ENCODE results near the gene EME2. TPM values are rescaled to one million over a fixed set of nuclear protein-coding genes. Genes with fewer than 3 reads are reported as not detected.
"Not testable (repeated sequence)": the region's sequence is repeated elsewhere in the genome, so short reads cannot be mapped to it uniquely, and the experiment has no call there.

The EME2 gene
- total and polyA plus RNA-seq, 2 donors = 6.3 to 8.1 TPM

GRCh38 chr16:1791256-1791942 lies 18.8 kb downstream of the EME2 start:
- no peak for DNase-seq (ENCODE audit: extremely low spot score)
- H3K27ac ChIP-seq (ENCODE audit: low read depth) = no peak overlapping the region
- WGBS = 93% methylated on average over 53 of the region's 53 CpGs
- no peak overlapping the region for H3K4me3 ChIP-seq (ENCODE audit: low read depth, low read length)
- no peaks in the 10 kb centered on the region for H3K4me1 ChIP-seq (ENCODE audit: insufficient read depth)
- H3K36me3 ChIP-seq (ENCODE audit: insufficient read depth) = peaks cover 2% of the 10 kb centered on the region

DNA sequence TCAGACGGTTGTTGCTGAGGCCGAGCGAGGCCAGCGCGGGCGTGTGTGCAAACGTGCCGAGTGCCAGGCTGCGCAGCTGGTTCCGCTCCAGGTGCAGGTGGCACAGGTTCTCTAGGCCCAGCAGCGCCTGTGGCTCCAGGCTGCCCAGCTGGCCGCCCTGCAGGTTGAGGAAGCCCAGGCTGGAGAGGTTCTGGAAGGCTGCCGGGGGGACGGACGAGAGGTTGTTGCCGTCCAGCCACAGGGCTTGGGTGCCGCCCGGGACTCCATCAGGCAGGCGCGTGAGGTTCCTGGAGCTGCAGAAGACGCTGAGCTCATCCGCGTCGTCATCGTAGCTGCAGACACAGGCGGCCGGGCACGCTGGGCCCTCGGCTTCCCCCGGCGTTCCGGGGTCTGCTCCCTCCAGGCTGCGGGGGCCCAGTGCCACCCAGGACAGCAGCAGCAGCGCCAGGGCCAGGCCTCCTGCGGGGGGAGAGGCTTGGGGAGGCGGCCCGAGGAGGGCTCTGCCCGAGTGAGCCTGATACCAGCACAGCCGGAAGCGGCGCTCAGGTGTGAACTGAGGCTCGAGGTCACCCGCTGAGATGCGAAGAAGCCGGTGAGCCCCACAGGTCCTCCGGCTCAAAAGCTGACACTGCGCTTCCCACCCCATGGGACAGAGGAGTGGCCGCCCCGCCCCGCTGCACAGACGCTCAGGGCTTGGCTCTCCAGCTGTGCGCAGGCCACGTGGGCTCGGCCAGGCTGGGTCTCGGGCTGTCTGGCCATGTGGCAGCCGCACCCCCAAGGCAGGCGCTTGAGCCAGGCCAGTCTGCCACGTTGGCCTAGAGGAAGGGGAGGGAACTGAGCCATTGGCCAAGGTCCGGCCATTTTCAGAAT lies 19.6 kb downstream of the EME2 start:
- peaks cover 2% of the 10 kb centered on the region for H3K36me3 ChIP-seq (ENCODE audit: insufficient read depth)
- H3K27ac ChIP-seq (ENCODE audit: low read depth) = no peak overlapping the region
- H3K4me3 ChIP-seq (ENCODE audit: low read depth, low read length) = no peak overlapping the region
- H3K4me1 ChIP-seq (ENCODE audit: insufficient read depth) = no peaks in the 10 kb centered on the region
- DNase-seq (ENCODE audit: extremely low spot score) = no peak
- 87% methylated on average over 59 of the region's 59 CpGs for WGBS

DNA sequence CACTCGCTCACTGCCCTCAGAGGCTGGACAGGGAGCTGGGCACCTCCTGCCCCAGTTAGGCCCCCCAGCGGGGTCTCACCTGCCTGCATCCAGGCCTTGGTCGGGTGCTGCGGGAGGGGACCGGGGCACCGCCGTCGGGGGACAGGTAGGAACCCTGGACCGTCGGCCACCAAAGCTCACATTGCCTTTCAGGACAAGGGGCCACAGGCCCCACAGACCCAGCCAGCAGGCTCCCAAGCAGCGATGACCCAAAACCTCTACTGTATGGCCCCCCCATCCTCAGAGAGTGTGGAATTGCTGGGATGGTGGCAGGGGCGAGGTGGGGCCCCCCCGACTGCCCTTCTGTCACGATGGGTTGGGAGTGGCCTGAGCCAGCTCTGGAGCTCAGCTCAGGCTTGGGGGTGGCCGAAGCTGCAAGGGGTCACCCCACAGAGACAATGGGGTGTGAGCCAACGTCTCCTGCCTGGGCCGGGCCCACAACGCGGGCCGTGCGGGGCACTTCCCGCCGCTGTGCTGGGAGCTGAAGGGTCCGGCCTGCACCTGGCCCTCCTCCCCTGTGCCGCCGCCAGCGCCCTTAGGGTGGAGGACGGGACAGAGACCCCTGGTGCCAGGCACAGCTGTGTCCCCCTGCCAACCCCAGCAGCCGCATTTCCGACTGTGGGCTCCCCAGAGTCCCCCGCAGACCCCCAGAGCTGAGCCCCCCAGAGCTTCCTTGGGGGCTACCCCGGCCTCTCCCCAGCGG lies 20.4 kb downstream of the EME2 start:
- Histone ChIP-seq H3K4me1 (ENCODE audit: insufficient read depth) (no peaks in the 10 kb centered on the region), H3K27ac (ENCODE audit: low read depth) (no peak overlapping the region), H3K36me3 (ENCODE audit: insufficient read depth) (peaks cover 2% of the 10 kb centered on the region), H3K4me3 (ENCODE audit: low read depth, low read length) (no peak overlapping the region)
- WGBS = 86% methylated on average over 33 of the region's 33 CpGs
- DNase-seq (ENCODE audit: extremely low spot score) = no peak

GRCh38 chr16:1793578-1794220 lies 21.1 kb downstream of the EME2 start, which contains the start of gene IGFALS:
Gene IGFALS (minus strand): TSS chr16:1793705. CDS start chr16:1793652, 53 bp downstream.
- 56% methylated on average over 28 of the region's 28 CpGs for WGBS
- no peak for DNase-seq (ENCODE audit: extremely low spot score)
- Histone ChIP-seq H3K36me3 (ENCODE audit: insufficient read depth) (peaks cover 2% of the 10 kb centered on the region), H3K4me3 (ENCODE audit: low read depth, low read length) (no peak within 1 kb of the TSS), H3K4me1 (ENCODE audit: insufficient read depth) (no peaks in the 10 kb centered on the region), H3K27ac (ENCODE audit: low read depth) (no peak within 1 kb of the TSS)

- Histone ChIP-seq H3K27ac (ENCODE audit: low read depth) (no peak overlapping the region), H3K4me1 (ENCODE audit: insufficient read depth) (no peaks in the 10 kb centered on the region), H3K4me3 (ENCODE audit: low read depth, low read length) (no peak overlapping the region), H3K36me3 (ENCODE audit: insufficient read depth) (peaks cover 2% of the 10 kb centered on the region)
- WGBS = 63% methylated on average over 18 of the region's 18 CpGs
- no peak for DNase-seq (ENCODE audit: extremely low spot score)
Measured at GRCh38 chr16:1794221-1794871, 21.7 kb downstream of the EME2 start.

- 81% methylated on average over 32 of the region's 32 CpGs for WGBS
- no peak for DNase-seq (ENCODE audit: extremely low spot score)
- H3K4me3 ChIP-seq (ENCODE audit: low read depth, low read length) = no peak overlapping the region
- peaks cover 2% of the 10 kb centered on the region for H3K36me3 ChIP-seq (ENCODE audit: insufficient read depth)
- no peak overlapping the region for H3K27ac ChIP-seq (ENCODE audit: low read depth)
- no peaks in the 10 kb centered on the region for H3K4me1 ChIP-seq (ENCODE audit: insufficient read depth)
Measured at GRCh38 chr16:1794908-1795666, 22.5 kb downstream of the EME2 start.

DNA sequence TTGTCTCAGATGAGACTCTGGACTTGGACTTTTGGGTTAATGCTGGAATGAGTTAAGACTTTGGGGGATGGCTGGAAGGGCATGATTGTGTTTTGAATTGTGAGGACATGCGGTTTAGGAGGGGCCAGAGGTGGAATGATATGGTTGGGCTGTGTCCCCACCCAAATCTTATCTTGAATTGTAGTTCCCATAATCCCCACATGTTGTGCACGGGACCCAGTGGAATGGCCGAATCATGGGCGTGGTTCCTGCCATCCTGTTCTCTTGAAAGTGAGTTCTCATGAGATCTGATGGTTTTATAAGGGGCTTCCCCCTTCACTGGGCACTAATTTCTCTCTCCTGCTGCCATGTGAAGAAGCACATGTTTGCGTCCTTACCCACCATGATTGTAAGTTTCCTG lies 26.7 kb downstream of the EME2 start:
- H3K27ac ChIP-seq (ENCODE audit: low read depth); H3K4me1 ChIP-seq (ENCODE audit: insufficient read depth); H3K4me3 ChIP-seq (ENCODE audit: low read depth, low read length); DNase-seq (ENCODE audit: extremely low spot score); H3K36me3 ChIP-seq (ENCODE audit: insufficient read depth): not testable (repeated sequence)
- 81% methylated on average over 5 of the region's 5 CpGs for WGBS

DNA sequence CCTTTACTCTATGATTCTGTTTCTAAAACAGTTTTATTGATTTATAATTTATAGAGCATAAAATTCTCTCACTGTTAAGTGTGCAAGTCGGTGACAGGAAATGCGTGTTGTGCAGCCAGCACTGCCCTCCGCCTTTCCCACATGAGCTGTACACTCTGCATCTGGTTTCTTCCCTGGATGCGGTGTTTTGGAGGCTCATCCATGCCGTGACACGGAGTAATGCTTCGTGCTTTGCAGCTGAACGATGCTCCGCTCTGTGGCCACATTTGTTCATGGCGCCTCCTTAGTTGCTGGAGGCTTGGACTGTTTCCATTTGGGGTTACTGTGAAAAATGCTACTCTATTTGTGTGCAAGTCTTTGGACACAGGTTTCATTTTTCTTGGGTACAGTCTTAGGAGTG lies 28.1 kb downstream of the EME2 start:
- H3K36me3 ChIP-seq (ENCODE audit: insufficient read depth) = no peaks in the 10 kb centered on the region
- no peak for DNase-seq (ENCODE audit: extremely low spot score)
- H3K27ac ChIP-seq (ENCODE audit: low read depth) = no peak overlapping the region
- 64% methylated on average over 10 of the region's 10 CpGs for WGBS
- no peaks in the 10 kb centered on the region for H3K4me1 ChIP-seq (ENCODE audit: insufficient read depth)
- H3K4me3 ChIP-seq (ENCODE audit: low read depth, low read length) = no peak overlapping the region

GRCh38 chr16:1807626-1808025 lies 35.0 kb downstream of the EME2 start:
- H3K27ac ChIP-seq (ENCODE audit: low read depth) = no peak overlapping the region
- DNase-seq (ENCODE audit: extremely low spot score) = no peak
- H3K4me3 ChIP-seq (ENCODE audit: low read depth, low read length) = no peak overlapping the region
- H3K4me1 ChIP-seq (ENCODE audit: insufficient read depth) = no peaks in the 10 kb centered on the region
- no peaks in the 10 kb centered on the region for H3K36me3 ChIP-seq (ENCODE audit: insufficient read depth)
- WGBS = 87% methylated on average over 10 of the region's 10 CpGs

DNA sequence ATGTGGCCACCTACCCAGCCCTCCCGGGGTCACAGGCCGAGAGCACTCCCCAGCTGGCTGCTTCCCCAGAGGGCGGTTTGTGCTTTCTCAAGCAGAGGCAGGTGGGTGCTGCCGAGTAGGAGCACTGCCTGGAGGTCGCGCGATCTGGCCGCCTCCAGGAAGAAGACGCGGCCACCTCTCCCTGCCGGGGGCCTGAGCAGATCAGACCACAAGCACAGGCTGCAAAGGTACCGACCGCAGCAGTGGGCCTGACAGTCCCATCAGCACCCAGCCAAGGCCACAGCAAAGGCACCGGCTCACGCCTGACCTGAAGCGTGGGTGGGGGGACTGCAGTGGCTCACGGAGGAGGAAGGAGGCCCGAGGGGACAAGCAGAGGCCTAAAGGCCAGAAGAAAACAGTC lies 36.1 kb downstream of the EME2 start:
- WGBS = 80% methylated on average over 18 of the region's 18 CpGs
- no peaks in the 10 kb centered on the region for H3K4me1 ChIP-seq (ENCODE audit: insufficient read depth)
- DNase-seq (ENCODE audit: extremely low spot score) = no peak
- no peak overlapping the region for H3K4me3 ChIP-seq (ENCODE audit: low read depth, low read length)
- no peak overlapping the region for H3K27ac ChIP-seq (ENCODE audit: low read depth)
- no peaks in the 10 kb centered on the region for H3K36me3 ChIP-seq (ENCODE audit: insufficient read depth)

DNA sequence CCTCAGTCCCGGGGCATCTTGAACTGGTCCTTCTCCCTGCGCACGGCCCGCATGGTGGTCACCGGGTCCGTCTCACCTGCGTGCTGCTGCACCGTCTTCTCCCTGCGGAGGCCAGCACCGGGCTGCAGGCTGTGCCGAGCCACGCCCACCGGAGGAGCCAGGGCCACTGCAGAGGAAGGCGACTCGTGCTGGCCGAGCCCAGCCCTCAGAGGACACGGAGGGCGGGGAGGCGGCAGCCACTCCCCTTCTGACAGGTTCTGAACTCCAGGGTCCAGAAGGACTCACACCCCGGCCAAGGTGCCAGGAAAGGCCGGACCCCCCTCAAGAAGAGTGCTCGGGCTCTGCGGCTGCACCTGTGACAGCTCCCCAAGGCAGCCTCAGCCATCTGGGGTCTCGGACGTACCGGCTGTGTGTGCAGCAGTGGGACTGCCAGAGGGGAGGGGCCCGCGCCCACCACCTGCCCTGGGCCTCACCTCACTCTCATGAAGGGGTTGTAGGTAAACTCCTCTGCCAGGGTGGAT lies 36.7 kb downstream of the EME2 start:
- WGBS = 68% methylated on average over 28 of the region's 28 CpGs
- H3K4me1 ChIP-seq (ENCODE audit: insufficient read depth) = no peaks in the 10 kb centered on the region
- H3K4me3 ChIP-seq (ENCODE audit: low read depth, low read length) = no peak overlapping the region
- H3K27ac ChIP-seq (ENCODE audit: low read depth) = no peak overlapping the region
- DNase-seq (ENCODE audit: extremely low spot score) = no peak
- no peaks in the 10 kb centered on the region for H3K36me3 ChIP-seq (ENCODE audit: insufficient read depth)

DNA sequence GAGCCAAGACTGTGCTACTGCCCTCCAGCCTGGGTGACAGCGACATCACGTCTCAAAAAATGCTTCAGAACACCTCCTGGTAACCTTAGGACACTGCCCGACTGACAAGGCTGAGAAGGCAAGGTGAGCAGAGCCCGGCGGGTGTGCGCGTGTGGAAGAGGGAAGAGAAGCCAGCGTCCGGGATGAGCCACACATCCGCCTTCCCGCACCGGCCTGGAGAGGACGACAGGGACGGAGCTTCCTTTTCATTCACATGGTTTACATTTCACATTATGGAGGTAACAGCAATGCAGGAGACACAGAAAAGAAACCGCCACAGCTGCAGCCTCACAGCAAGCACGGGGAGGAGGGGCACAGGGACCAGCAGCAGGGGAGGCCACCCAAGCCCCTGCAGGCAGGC lies 37.5 kb downstream of the EME2 start:
- Histone ChIP-seq H3K36me3 (ENCODE audit: insufficient read depth) (no peaks in the 10 kb centered on the region), H3K4me3 (ENCODE audit: low read depth, low read length) (no peak overlapping the region), H3K4me1 (ENCODE audit: insufficient read depth) (no peaks in the 10 kb centered on the region), H3K27ac (ENCODE audit: low read depth) (no peak overlapping the region)
- no peak for DNase-seq (ENCODE audit: extremely low spot score)
- WGBS = 93% methylated on average over 16 of the region's 16 CpGs

All from urinary bladder (tissue), 4 donors.